GM12891 (cell line): ENCODE measurements around the gene WIPI1.

ENCODE experiments used
- POLR2A ChIP-seq: IDR thresholded peaks from 2 replicates; pipeline ENCODE4 v1.6.1; 2011; ENCODE audit warnings: low read depth, low read length, control low read depth
- POLR2AphosphoS5 ChIP-seq: IDR thresholded peaks from 2 replicates; pipeline ENCODE4 v1.6.1; 2011; ENCODE audit warnings: low read depth, low read length, control low read depth
- POU2F2 ChIP-seq: IDR thresholded peaks from 2 replicates; pipeline ENCODE4 v1.6.1; 2011; ENCODE audit warnings: low read depth, mild to moderate bottlenecking, control low read depth, low read length, moderate library complexity
- TAF1 ChIP-seq: IDR thresholded peaks from 2 replicates; pipeline ENCODE4 v1.6.1; 2011; ENCODE audit warnings: low read depth, low read length, control low read depth

- TF ChIP-seq POLR2A (no peak), TAF1 (no peak), POLR2AphosphoS5 (no peak), POU2F2 (no peak)
Observed at GRCh38 chr17:68491381-68492231, 34.3 kb upstream of the WIPI1 start.
